Thyroid gland (tissue), 4 donors: Measurements from ENCODE around the gene ABCA4. TPM values are rescaled to one million over a fixed set of nuclear protein-coding genes. Genes with fewer than 3 reads are reported as not detected.
A peak's percentile ranks its signal among the peaks of the same experiment; 100 is the strongest.

Source experiments
- DNase-seq, 2 donors: peaks; one replicate each; pipeline ENCODE4 v3.0.0-alpha.2; 2019
- H3K27ac ChIP-seq, 3 donors: fragments of 200-600 bp; sonication (generic); 1 replicate in 2 of 3; 2 replicates in 1 of 3; pipeline ENCODE4 v1.5.1; 2016 to 2019; ENCODE audit warnings: mild to moderate bottlenecking in 1 of 3, moderate library complexity in 1 of 3
- H3K27me3 ChIP-seq: fragments of 200-600 bp; sonication (generic); one replicate; pipeline ENCODE4 v1.5.1; 2019
- H3K36me3 ChIP-seq, 2 donors: fragments of 200-600 bp; sonication (generic); one replicate each; pipeline ENCODE4 v1.5.1; 2016 to 2019
- H3K4me1 ChIP-seq, 2 donors: fragments of 200-600 bp; sonication (generic); one replicate each; pipeline ENCODE4 v1.5.1; 2017 to 2019
- H3K4me3 ChIP-seq, 3 donors: fragments of 200-600 bp; sonication (generic); replicated peaks in 1 of 3; 1 replicate in 2 of 3; 2 replicates in 1 of 3; pipeline ENCODE4 v1.5.1; 2016; ENCODE audit warnings: mild to moderate bottlenecking in 1 of 3
- H3K9me3 ChIP-seq: fragments of 200-600 bp; sonication (generic); one replicate; pipeline ENCODE4 v1.5.1; 2017
- CTCF ChIP-seq, 6 experiments: fragments of 200-600 bp in 3 of 6; fragments of 450-650 bp in 3 of 6; sonication (generic) in 3 of 6; IDR thresholded peaks; one replicate each; pipeline ENCODE4 v1.5.1; 2016 to 2019; ENCODE audit warnings: antibody characterized with exemption in 6 of 6, mild to moderate bottlenecking in 2 of 6, inconsistent platforms in 1 of 6, moderate library complexity in 1 of 6
- POLR2A ChIP-seq, 2 donors: fragments of 450-650 bp; IDR thresholded peaks; one replicate each; pipeline ENCODE4 v1.6.1; 2017; ENCODE audit warnings: antibody characterized with exemption in 2 of 2, mild to moderate bottlenecking in 2 of 2, moderate library complexity in 1 of 2
- WGBS, 2 donors: methylation state at CpG; one replicate each; pipeline ENCODE4 v1.1.5; 2017; 5-methylcytosine and 5-hydroxymethylcytosine counted together
- intact Hi-C: fragments of 100-400 bp; cut with DNase I; formaldehyde crosslinking; loops from one replicate; pipeline ENCODE4 v1.15.1; 2023
- total RNA-seq, 4 donors: library from RNA; depleted of rRNA; stranded (reverse); fragments of >200 nt; gene quantifications; one replicate each; pipeline ENCODE4 v1.2.3, GENCODE V29; 2016

ABCA4 gene
- total RNA-seq, 4 donors from 2014 or later, result 0.44 to 1.0 (median 0.82) TPM

DNA sequence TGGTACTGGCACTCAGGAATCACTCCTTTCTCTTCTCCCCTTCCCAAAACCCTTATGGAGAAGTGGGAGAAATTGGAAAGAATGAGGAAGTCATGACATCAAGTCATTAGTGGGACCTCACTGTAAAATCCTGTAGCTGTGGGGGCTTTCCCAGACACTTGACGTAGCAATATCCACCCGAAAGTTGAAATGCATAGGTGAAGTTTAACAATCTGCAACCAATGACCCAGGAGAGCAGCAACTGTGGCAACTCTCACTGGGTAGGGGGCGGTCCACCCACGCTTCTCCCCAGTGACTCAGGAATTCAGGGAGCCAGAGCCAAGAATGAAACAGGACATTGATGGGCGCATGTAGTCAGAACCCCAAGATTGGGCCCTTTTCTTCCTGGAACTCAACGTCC lies 27.0 kb downstream of the ABCA4 start:
- H3K27me3 ChIP-seq, result no peaks in the 10 kb centered on the region
- H3K27ac ChIP-seq, result peak overlapping the region; percentile 92 to 94 (median 93)
- intact Hi-C loops, result no loop called here
- no peaks in the 10 kb centered on the region for H3K9me3 ChIP-seq
- DNase-seq, result peak; percentile 46 to 47
- 33 to 35% methylated on average over 6 of the region's 6 CpGs for WGBS, 2 donors
- no peaks in the 10 kb centered on the region for H3K36me3 ChIP-seq
- no peak overlapping the region for H3K4me3 ChIP-seq
- TF ChIP-seq CTCF (IDR thresholded peaks at IDR 0.05), result no peak
- H3K4me1 ChIP-seq, result peaks cover 61 to 75% of the 10 kb centered on the region in 2 donors

DNA sequence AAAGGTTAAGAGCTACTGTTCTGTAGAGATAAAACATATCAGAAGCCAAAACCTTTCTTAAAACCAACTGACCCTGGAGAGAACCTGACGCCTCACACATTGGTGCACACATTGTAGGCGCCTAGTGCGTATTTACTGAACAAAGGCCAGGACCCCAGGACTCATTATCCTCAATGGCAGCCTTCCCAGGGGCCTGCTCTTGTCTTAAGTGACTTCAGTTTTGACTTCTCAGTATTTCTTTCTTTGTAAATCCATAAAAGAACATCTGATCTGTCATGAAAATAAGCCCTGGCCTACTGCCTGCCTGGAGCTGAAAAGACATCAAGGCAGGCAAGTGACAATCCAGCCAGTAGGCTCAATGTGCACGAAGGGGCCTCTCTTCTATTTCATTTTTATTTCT lies 27.6 kb downstream of the ABCA4 start:
- Histone ChIP-seq H3K36me3 (no peaks in the 10 kb centered on the region), H3K4me1 (peaks cover 57 to 69% of the 10 kb centered on the region in 2 donors), H3K27me3 (no peaks in the 10 kb centered on the region), H3K27ac (peak overlapping the region; percentile 92 to 94 (median 93)), H3K4me3 (no peak overlapping the region), H3K9me3 (no peaks in the 10 kb centered on the region)
- intact Hi-C loops, result no loop called here
- no peak for DNase-seq
- TF ChIP-seq POLR2A (IDR thresholded peaks at IDR 0.05), result no peak
- WGBS, 2 donors, result 81 to 85% methylated on average over 4 of the region's 4 CpGs

DNA sequence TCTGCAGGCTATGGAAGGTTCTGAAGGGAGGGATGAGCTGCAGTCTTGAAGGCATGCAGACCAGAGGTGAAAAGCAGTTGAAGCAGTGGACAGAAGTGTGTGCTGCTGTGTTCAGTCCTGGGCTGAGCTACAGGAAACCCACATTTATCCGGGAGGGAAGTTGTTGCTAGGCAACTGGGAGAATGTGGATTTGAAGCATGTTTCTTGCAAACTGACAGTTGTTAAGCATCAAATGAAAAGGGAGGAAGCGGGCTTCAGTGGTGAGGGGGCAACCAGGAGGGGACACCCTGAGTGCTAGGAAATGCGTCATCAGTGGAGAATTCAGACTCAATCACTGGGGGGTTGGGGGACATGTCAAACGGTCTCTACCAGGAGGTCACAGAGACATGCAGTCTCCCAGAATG lies 28.7 kb downstream of the ABCA4 start:
- H3K4me3 ChIP-seq, result no peak overlapping the region
- peak overlapping the region; percentile 29 to 93 (median 92) for H3K27ac ChIP-seq
- H3K9me3 ChIP-seq, result no peaks in the 10 kb centered on the region
- no peaks in the 10 kb centered on the region for H3K27me3 ChIP-seq
- H3K36me3 ChIP-seq, result no peaks in the 10 kb centered on the region
- no peak for TF ChIP-seq POLR2A (IDR thresholded peaks at IDR 0.05)
- no peak for TF ChIP-seq CTCF (IDR thresholded peaks at IDR 0.05)
- intact Hi-C loops, result no loop called here
- WGBS, 2 donors, result 70 to 72% methylated on average over 4 of the region's 4 CpGs
- DNase-seq, result no peak
- peaks cover 48 to 57% of the 10 kb centered on the region in 2 donors for H3K4me1 ChIP-seq

DNA sequence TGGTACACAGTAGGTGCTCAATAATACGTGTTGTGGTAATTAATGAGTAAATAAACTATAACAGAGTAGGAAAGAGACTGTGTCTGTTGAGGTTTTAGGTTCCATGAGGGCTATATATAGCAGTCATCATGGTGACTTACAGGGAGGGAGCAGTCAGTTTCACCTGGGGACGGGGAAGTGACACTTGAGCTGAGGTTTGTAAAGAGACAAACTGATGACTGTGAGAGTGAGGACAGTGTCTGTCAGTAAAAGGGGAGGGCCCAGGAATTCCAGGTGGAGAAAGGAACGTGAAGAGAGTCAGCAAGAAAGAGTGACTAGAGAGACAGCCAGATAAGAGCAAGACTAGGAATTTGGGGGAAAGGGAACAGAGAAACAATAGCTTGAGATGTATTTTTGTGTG lies 30.2 kb downstream of the ABCA4 start:
- no peaks in the 10 kb centered on the region for H3K27me3 ChIP-seq
- DNase-seq, result no peak
- H3K4me3 ChIP-seq, result no peak overlapping the region
- intact Hi-C loops, result no loop called here
- no peak overlapping the region for H3K27ac ChIP-seq
- 86 to 89% methylated on average over 3 of the region's 3 CpGs for WGBS, 2 donors
- TF ChIP-seq POLR2A (IDR thresholded peaks at IDR 0.05), result no peak
- no peak for TF ChIP-seq CTCF (IDR thresholded peaks at IDR 0.05)
- peaks cover 37 to 43% of the 10 kb centered on the region in 2 donors for H3K4me1 ChIP-seq
- no peaks in the 10 kb centered on the region for H3K9me3 ChIP-seq
- no peaks in the 10 kb centered on the region for H3K36me3 ChIP-seq

- Histone ChIP-seq H3K27ac (no peak overlapping the region), H3K27me3 (no peaks in the 10 kb centered on the region), H3K4me3 (no peak overlapping the region), H3K9me3 (no peaks in the 10 kb centered on the region), H3K4me1 (peaks cover 18 to 23% of the 10 kb centered on the region in 2 donors), H3K36me3 (no peaks in the 10 kb centered on the region)
- DNase-seq, result no peak
- intact Hi-C loops, result no loop called here
- 84 to 93% methylated on average over 2 of the region's 2 CpGs for WGBS, 2 donors
- no peak for TF ChIP-seq CTCF (IDR thresholded peaks at IDR 0.05)
- TF ChIP-seq POLR2A (IDR thresholded peaks at IDR 0.05), result no peak
Observed at GRCh38 chr1:94087193-94087592, 33.8 kb downstream of the ABCA4 start.

GRCh38 chr1:94084547-94084946 lies 36.4 kb downstream of the ABCA4 start:
- no peak overlapping the region for H3K4me3 ChIP-seq
- TF ChIP-seq POLR2A (IDR thresholded peaks at IDR 0.05) (no peak), CTCF (IDR thresholded peaks at IDR 0.05) (no peak)
- no peaks in the 10 kb centered on the region for H3K9me3 ChIP-seq
- H3K27ac ChIP-seq, result peak overlapping the region; percentile 17 to 65 (median 60)
- H3K36me3 ChIP-seq, result no peaks in the 10 kb centered on the region
- intact Hi-C loops, result no loop called here
- H3K4me1 ChIP-seq, result peaks cover 20 to 25% of the 10 kb centered on the region in 2 donors
- peak in 1 of 2 donors; percentile 24 for DNase-seq
- H3K27me3 ChIP-seq, result no peaks in the 10 kb centered on the region
- WGBS, 2 donors, result 32 to 36% methylated on average over 6 of the region's 6 CpGs
